Fibroblast of gingiva (primary cell): Measurements from ENCODE around the gene TEX28.
"Not testable (repeated sequence)": the region's sequence is repeated elsewhere in the genome, so short reads cannot be mapped to it uniquely, and the experiment has no call there.

Experiments used
- DNase-seq: peaks from one replicate; pipeline ENCODE4 v3.0.0-alpha.2; 2011; ENCODE audit warnings: low read depth

TEX28 gene

DNA sequence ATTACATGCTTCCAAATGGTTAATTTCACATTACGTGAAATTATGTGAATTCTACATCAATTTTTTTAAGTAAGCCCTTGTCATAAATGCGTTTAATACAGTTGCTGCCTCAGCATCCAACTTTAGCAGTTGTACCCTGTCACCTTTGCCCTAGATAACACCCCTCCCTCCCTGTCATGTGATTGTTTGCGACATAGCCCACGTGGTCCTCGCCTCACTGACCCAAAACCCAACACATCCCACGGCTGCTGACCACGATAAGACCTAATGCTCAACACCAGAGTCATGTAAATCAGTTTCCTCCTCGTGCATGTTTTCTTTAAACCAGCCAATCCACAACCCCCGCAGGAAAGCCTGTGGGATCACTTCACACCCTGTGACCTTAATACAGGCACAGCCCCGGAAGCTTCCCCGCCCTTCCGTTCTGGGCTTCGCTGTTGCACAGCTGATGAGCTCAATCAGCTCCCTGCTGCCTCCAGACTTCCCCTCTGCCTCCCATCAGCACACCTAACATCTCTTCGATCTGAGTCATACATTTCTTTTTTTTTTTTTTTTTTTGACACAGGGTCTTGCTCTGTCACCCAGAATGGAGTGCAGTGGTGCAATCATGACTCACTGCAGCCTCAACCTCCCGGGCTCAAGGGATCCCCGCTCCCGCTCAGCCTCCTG, 47.4 kb downstream of the TEX28 start:
- not testable (repeated sequence) for DNase-seq

DNA sequence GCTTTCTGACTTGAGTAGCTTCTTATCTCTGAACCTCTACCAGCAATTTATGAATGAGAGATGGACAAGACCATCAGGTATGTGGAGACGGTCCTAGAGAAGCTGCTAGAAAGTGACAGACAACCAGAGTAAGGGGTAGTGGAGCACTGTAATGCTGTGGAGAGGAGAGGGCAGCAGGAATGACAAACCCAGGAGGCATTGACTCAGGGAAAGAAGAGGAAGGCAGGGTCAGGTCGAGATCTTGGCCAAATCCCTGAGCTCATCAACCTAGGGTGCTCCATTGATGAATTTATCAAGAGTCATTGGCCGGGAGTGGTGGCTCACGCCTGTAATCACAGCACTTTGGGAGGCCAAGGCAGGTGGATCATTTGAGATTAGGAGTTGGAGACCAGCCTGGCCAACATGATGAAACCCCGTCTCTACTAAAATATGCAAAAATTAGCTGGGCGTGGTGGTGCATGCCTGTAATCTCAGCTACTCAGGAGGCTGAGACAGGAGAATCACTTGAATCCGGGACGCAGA, 54.9 kb downstream of the TEX28 start:
- not testable (repeated sequence) for DNase-seq

DNA sequence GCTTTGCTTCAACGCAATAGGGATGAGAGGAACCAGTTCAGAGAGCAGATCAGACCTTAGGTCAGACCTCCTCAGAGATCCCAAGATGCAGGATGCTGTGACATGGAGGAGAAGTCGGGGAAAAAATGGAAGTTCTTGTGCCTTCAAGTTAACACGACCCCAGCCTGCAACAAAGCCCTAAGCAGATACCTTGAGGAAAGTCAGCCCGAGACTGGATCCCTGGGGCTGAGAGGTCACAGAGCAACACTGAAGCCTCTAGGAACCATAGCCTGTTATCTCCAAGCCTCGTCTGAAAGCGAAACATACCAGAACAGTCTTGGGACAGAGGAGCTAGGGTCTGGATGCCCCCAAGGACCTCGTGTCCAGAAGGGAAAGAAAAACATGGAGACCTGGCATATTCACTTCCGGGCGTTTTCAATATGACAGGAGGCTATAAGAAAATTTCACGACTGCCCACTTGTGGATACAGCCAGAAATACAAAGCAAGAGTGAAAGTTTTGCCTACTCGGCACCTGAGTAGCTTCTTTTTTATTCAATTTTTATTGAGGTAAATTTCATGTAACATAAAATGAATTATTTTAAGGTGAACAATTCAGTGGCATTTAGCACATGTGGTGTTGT, 55.9 kb downstream of the TEX28 start:
- not testable (repeated sequence) for DNase-seq

DNA sequence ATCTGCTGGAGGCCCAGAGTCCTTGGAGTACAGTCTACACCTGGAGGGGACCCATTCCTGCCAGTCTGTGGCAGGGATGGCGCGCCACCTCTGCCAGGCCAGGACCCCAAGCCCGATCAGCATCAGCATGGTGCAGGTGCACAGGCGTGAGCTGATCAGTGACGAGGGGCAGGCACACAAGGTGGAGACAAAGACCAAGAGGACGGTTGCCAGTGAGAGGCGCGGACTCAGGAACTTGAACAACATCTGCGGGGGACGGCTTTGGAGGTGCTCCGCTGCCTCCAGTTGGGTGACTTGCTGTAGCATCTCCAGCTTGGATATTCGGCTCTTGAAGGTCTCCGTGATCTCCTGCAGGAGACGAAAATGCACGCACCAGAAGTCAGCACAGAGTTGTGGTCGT, 61.3 kb downstream of the TEX28 start:
- not testable (repeated sequence) for DNase-seq

DNA sequence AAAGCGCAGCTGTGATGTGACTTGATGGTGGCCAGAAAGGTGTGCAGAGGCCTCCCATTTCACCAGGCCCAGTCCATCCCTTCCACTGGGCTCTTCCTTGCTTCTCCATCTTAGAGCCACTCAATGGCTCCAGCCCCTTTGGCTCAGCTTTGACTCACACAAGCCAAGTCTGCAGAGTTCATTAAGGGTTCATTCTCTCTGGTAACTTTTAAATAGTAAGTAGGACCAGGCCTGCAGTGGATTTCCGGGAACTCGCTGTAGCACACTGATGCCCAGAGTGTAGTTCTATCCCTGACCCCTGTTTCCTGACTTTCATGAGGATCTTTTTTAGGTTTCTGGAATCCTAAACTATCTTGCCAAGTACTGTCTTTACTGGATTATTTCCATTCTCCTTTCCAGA, 63.5 kb downstream of the TEX28 start:
- DNase-seq, result not testable (repeated sequence)

DNA sequence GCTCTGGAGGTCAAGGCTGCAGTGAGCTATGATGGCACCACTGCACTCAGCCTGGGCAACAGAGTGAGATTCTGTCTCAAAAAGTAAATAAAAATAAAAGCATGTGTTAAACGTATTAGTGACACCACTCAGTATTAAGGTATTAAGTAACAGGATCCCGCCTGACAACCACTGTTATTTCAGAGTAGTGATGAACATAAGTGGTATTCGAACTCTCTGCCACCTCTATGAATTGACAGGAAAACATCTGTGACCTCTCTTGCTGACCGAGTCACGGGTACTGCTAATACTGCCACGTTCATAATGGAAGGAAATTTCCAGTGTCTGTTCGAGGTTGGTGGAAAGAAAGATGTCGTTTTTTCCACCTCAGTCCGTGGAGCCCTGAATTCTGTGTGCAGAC, 68.2 kb downstream of the TEX28 start:
- not testable (repeated sequence) for DNase-seq

DNA sequence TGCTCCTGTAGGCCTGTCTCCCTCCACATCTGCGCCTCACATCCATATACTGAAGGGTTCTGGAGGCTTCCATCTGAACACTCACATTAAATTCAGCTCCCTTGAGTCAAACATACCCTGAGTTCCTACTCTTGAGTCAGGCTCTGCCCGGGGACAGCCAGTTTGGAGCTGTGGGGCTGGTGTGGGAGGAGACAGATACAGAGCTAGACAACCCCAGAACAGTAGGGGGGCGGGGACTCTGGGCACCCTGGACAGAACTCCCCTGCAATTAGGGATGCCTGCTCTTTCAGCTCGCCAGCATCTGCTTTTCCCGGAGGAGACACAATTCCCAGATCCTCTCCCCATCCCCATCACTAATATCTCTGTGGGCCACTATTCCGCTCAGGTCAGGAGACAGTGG, 69.6 kb downstream of the TEX28 start:
- DNase-seq, result not testable (repeated sequence)
